ENCODE results near the gene IQUB. TPM values are rescaled to one million over a fixed set of nuclear protein-coding genes. Genes with fewer than 3 reads are reported as not detected.
"Not testable (repeated sequence)": the region's sequence is repeated elsewhere in the genome, so short reads cannot be mapped to it uniquely, and the experiment has no call there.

IQUB gene
- 0.13 TPM in 2 replicates for total RNA-seq

DNA sequence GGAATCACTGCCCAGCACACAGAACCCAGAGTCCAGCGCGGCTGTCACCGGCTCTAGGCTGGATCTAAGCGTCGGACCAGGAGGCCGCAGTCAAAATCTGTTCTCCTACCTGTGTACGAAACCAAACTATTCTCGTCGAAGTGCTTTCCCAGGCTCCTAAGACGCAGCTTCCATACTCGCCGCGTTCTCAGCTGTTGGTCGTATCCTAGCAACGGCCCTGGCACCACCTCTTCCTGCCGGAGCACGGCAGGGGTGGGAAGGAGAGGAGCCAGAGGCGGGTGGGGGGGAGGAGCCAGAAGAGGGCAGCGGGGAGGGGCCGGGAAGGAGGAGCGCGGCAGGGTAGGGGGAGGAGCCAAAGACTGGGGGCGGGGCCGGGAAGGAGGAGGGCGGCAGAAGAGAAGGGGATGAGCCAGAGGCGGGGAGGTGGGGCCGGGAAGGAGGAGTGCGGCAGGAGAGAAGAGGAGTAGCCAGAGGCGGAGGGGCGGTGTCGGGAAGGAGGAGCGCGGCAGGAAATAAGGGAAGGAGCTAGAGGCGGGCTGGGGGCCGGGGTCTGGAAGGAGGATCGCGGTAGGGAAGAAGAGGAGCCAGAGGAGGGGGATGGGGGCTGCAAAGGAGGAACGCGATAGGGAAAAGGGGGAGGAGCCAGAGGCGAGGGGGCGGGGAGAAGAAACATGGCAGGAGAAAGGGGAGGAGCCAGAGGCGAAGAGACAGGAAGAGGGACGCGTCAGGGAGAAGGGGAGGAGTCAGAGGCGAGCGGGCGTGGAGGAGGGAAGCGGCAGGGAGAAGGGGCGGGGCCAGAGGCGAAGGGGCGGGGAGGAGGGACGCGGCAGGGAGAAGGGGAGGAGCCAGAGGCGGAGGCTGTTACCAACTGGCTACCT lies at the start of gene IQUB:
TSS of gene IQUB (minus strand) at position 213 of the 878 bp plus-strand sequence. CDS start 22,255 bp downstream, outside the sequence.
- peak; percentile 93 to 97 for DNase-seq (ENCODE audit: low read depth in 2 of 2)

DNA sequence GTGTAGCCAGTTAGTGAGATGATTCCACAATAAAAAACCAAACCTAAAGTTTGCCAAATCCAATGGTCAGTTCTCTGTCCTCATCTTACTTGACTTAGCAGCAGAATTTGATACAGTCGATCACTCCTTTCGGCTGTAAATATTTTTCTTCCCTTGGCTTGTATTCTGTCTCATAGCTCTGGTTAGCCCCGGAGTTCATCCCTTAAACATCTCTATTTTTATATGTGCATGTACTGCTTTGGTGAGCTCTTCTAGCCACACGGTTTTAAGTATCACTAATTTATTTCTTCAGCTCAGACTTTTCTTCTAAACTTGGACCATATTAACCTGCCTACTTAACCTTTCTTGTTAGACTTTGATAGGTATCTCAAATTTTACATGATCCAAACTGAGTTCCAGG lies 49.4 kb upstream of the IQUB start:
- DNase-seq (ENCODE audit: low read depth in 2 of 2), result no peak

DNA sequence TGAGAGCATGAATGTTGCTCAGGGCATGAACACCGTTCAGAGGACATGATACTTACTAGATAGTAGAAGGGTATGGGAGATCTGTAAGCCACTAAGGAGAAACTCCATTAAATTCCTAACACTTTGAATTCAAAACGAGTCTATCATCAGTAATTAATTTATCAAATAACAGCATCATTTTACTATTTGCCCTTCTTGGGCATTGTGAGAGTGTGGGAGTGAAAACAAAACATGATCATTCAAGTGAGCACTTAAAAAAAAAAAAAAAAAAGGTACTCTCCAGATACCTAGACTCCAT lies 46.7 kb upstream of the IQUB start:
- no peak for DNase-seq (ENCODE audit: low read depth in 2 of 2)

DNA sequence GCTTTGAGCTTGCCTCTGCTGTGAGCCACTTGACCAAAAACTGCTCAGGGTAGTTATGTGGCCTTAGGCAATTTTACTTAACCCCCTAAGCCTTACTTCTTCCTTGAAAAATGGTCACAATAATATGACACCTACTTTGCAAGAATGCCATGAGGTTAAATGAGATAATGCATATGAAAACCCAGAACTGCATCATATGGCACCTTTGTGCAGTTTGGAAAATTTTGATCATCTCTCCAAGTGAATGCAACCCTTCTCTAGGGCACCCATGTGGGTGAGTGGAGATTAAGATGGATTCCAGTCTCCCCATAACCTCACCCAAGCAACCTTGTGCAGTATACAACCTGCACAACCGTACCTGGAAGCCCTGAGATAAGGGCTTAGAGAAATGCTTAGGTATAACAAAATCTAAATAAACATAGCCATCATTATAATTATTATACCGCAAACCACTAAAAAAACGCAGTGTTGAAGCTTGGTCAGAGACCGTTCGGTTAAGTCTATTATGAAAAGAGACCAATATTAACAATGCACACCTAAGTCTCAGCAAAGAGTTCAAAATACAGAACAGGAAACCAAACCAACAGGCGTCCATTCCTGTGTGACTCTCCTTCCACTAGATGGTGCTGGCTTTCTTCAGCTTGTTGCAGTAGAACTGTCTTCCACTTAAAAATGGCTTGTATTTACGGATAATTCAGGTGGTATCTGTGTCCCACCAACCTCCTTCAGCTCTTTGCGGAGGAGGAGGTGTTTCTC lies 46.2 kb upstream of the IQUB start:
- peak; percentile 20 to 63 for DNase-seq (ENCODE audit: low read depth in 2 of 2)

DNA sequence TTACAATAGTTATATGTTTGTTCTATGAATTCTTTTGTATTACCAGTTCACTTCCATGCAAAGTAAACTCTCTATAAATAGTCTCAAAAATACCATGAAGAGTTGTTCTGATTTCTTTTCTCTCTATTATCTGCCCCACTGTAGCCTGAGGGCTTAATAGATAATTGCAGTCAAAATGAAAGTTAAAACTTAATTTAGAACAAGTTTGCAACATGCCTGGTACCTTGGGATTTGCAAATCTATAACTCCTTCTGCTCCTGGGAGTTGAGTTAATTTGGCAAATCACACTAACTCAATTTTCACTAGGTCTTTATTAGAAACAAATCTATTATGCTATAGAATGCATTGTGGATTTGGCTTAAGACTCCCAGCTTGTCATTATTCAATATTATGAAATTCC lies 45.0 kb upstream of the IQUB start:
- no peak for DNase-seq (ENCODE audit: low read depth in 2 of 2)

DNA sequence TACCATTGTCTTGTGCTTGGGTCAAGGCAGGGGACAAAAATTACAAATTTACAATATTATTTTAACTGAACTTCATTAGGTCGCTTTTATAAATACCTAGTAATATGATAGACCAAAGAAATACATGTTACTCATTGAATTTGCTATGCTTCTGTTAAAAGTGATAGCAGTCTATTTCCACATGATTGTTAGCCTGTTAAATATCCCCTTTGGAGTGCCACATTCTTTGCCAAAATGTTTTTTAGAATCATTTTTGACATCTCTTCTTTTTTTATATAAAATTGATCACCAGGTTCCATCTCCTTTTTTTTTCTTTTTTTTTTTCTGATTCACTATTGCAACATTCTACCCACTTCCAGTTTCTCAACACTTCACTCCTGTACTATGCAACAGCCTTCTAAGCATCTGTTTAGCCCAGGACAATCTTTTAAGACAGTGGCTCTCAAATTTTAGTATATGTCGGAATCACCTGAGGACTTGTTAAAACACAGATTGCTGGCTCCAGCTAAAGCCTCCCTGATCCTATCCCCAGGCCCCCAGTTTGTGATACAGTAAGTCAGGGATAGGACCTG lies 39.6 kb upstream of the IQUB start:
- no peak for DNase-seq (ENCODE audit: low read depth in 2 of 2)

DNA sequence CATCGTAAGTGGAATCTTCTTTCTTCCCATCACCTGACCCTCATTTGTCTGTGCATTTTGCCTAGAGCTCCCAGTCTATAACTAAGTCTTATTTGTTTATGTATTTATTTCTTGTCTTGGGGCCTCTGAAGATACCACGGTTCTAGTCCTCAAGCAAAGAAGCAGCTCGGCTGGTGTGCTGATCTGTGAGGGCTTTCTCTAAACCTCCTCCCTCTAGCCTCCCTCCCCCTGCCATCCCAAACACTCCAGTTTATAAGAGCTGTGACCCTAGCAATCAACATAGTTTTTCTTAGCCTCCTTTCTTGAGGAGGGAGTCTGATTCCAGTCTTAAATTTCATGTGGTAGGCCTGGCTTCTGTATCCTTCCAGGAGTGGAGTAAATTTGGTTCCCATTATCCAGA lies 38.9 kb upstream of the IQUB start:
- no peak for DNase-seq (ENCODE audit: low read depth in 2 of 2)

DNA sequence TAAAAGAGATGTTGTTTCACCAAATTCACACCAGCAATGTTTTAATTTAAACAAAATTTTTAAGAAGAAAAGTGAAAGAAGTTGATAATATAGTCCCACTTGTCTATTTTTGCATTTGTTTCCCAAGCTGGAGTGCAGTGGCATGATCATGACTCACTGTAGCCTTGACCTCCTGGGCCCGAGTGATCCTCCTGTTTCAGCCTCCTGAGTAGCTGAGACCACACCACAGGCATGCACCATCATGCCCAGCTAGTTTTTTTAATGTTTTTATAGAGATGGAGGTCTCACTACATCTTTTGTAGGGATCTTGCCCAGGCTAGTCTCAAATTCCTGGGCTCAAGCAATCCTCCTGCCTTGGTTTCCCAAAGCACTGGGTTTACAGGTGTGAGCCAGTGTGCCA lies 37.3 kb upstream of the IQUB start:
- no peak for DNase-seq (ENCODE audit: low read depth in 2 of 2)

DNA sequence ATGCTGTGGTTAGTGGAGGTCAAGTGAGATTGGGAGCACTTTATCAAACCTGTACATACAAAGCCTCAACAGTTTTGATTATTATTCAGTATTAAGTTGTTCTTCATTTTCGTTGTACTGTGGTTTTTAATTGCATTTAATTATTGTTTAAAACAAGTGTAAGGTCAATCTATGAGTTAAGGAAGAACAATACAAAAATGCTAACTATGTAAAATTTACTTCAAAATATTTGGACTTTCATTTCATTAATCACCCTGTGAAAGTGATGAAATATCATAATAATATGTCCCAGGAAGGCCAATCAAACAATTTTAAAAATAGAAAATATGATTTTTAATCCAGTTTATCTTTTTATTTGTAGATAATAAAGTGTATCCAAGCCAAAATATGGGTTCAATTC lies 36.8 kb upstream of the IQUB start:
- DNase-seq (ENCODE audit: low read depth in 2 of 2), result no peak

DNA sequence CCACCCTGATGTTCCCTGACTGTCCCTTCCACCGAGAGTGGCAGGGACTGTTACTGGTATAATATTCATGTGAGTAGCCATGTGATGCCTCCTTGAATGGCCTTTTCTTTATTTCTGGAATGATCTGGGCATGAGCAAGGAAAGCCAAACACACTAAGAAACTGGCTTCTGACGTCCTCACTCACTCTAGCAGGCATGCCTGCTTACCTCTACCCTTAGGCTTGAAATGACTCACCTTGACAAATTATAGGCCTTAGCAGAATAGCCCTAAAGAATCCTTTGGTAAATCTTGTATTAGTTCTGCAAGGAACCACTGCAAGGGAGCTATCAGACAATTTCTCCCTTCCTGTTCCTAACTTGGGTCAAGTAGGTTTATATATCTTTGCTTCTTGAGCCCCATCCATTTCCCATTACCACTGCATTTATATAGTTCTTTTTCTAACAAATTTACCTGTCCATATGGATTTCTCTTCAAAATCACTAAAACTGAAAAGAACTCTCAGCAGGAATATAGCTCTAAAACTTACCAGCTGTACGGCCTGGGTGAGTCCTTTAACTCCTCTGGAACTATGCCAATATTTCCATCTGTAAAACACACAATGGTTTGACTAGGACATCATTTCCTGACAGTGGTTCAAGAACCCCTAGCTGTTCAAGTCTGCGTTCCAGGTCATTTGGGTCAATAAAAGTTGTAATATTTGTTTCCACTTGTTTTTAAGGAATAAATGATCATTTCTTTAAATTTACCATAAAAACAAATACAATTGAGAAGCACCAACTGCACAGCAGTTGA lies 36.2 kb upstream of the IQUB start:
- DNase-seq (ENCODE audit: low read depth in 2 of 2), result peak; percentile 26 to 75

DNA sequence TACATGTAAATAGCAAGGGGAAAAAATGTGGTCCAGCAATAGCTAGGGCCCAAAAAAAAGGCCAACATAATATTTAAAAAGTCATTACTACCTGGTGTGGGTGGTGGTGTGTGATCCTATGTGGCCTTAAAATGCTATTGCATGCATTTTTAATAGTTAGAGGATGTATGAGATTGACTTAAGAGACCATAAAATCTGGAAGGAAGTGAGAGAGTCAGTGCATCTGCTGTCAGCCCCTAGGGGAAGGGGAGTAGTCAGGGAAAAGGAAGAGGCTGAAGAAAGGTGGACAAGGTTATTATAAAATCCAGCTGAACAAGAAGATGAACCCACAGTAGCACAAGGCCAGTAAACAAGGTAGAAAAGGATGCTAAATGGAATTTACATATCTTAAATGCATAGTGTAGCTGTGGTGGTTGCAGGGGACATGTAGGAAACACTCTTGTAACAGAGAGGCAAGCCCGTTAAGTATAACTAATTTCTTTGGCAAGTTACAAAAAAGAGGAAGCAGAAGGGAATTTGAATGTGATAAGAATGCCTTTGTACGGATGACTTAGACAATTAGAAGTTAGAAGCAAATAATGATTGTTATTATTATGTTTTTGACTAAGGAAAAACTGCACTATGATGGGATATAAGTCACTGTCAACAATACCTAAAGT lies 35.1 kb upstream of the IQUB start:
- DNase-seq (ENCODE audit: low read depth in 2 of 2), result no peak

DNA sequence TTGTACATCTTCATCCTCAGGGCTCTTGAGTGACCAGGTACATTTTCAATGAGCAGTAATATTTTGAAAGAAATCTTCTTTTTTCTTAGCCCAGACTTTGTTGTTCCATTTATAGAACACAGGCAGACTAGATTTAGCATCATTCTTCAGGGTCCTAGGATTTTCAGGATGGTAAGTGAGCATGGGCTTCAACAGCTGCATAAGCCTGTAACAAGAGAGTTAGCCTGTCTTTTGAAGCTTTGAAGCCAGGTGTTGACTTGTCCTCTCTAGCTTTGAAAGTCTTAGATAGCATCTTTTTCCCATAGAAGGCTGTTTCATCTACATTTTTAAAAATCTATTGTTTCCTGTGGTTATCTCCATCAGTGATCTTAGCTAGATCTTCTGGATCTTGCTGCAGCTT lies 27.7 kb upstream of the IQUB start:
- no peak for DNase-seq (ENCODE audit: low read depth in 2 of 2)

DNA sequence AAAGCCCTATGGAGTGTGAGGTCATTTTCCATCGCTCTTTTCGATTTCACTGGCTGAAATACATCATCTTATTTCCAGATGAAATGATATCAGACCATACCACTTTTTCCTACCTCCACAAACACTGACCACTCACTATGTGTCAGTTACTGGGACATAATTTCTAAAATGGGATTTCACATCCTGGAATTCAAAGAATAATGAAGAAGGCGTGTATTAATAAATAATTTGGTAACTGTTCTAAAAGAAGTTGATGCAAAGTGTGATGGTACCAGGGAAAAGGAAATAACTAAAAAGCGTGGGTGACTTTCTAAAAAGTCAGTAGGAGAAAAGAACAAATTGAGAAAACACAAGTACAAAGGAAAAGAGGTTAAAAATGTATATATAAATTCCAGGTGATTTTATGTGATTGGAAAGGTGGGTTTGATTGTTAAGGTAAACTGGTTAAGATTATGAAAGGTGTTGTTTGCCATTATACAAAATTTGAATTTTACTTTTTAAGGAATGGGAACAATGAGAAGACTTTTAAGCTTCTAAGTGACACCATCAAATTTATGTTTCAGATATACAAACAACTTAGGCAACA lies 24.0 kb upstream of the IQUB start:
- no peak for DNase-seq (ENCODE audit: low read depth in 2 of 2)

DNA sequence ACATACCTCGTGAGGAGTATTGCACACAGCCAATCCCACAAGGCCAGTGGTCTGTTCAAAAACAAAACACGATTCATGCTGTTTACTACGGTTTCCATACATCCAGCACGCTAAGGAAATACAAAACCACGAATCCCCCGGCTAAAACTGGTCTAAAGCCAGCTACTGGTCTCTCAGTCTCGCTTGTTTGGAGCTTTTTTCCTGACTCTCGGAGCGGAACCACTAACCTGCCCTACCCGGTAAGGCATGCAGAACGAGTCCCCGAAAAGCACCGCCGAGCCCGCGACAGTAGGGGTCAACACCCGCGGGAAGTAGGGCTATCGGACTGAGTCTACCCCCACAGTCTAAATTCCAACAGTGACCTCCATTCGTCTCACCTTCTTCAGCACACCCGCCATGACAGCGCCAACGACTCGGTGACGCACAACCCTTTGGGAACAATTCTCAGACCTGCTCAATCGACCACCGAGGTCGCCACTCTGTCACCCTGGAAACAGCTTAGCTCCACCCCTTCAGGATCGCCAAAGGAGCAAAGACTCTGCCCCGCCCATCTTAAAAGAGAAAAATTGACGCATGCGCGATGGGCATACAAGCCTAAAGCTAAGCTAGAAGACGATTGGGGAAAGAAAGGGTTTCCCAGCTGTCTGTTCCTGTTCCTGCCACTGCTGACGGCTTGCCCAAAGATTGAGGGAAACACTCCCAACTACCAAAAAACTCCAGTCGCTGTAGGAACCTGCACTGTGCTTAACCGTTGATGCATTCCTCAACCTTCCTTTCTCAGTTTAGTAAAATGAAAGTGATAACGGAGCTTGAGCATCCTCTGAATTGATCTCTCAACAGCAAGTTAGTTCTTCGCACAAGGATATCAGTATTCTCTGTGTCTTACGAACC lies 23.2 kb upstream of the IQUB start, which contains the start of gene NDUFA5:
TSS of gene NDUFA5 (minus strand) at position 421 of the 891 bp plus-strand sequence. CDS start at position 398, 23 bp downstream.
- DNase-seq (ENCODE audit: low read depth in 2 of 2), result peak; percentile 96 to 99

DNA sequence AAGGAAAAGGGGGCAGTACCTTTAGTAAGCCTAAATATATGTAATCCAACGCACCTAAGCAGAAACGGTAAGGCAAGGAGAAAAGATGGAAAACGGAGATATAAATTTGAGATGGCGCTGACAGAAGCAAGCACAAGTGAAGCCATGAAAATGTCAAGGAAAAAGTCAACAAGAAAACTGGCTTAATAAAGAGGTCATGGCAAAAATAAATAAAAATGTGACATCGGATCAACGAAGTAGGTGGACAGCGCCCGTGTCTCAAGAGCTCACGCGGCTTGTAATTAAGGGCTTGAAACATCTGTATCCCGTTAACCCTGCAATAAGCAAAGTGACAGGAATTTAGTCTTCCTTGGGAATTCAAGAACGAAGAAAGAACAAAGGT lies 22.6 kb upstream of the IQUB start:
- DNase-seq (ENCODE audit: low read depth in 2 of 2), result no peak

DNA sequence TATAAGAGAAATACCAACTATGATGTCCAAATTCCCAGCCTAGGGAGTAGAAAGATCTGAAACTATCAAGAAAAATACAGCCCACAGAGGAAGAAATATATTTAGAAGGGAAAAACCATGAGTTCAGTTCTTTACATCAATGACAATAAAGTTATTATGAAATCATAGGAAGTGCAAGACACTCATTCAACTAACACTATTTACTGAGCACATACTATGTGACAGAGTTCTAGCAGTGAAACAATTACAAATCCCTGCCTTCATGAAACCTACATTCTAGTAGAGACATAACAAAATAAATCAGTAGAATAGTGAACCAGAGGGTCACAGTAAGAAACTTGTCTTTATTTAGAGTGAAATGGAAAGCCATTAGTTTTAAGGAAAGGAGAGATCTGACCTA lies 21.1 kb upstream of the IQUB start:
- DNase-seq (ENCODE audit: low read depth in 2 of 2), result no peak

DNA sequence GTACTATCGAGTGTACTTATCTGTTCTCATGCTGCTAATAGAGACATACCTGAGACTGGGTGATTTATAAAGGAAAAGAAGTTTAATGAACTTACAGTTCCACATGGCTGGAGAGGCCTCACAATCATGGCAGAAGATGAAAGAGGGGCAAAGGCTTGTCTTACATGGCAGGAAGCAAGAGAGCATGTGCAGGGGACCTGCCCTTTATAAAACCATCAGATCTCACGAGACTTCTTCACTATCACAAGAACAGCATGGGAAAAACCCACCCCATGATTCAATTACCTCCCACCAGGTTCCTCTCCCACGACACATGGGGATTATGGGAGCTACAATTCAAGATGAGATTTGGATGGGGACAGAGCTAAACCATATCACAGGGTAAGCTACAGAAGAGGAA lies 18.8 kb upstream of the IQUB start:
- DNase-seq (ENCODE audit: low read depth in 2 of 2), result no peak

DNA sequence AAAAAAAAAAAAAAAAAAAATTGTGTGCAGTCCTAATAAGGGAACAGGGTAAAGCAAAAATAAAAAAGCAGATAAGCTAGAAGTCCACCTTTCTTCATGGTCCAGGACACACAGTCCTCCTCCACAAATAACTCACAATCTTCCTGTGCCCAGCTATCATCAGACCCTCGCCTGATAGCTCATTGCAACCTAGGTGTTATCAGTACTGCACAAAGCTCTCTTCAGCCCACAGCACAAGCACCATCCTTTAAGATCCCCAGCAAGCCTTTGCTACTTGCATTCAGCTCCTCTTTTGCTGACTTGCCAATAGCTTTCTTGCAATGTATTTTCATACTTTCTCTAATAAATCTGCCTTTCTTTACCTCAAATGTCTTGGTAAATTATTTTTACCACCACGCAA lies 18.2 kb upstream of the IQUB start:
- DNase-seq (ENCODE audit: low read depth in 2 of 2), result no peak

DNA sequence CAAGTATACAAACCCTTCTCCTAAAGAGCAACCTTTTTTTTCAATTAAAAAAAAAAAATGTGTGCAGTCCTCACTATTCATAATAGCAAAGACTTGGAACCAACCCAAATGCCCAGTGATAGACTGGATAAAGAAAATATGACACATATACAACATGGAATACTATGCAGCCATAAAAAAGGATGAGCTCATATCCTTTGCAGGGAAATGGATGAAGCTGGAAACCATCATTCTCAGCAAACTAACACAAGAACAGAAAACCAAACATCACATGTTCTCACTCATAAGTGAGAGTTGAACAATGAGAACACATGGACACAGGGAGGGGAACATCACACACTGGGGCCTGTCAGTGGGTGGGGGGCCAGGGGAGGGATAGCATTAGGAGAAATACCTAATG lies 17.7 kb upstream of the IQUB start:
- DNase-seq (ENCODE audit: low read depth in 2 of 2), result not testable (repeated sequence)

DNA sequence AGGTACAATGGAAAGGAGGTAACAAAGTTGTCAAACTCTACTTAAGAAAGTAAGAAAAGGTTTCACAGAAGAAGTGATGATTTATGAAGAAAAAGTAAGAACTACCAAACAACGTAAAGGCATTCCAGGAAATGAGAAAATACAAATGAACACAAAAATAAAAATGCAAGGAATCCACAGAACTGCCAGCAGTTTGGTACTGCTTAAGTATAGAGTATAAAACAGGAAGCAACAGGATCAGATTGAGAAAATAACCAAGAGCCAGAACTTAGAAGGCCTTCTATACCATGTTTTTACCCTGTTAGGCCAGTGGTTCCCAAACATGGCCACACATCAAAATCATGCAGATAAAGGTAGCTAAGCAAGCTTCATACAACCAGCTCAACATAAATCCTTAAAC lies 14.0 kb upstream of the IQUB start:
- DNase-seq (ENCODE audit: low read depth in 2 of 2), result no peak
